GM19238 (cell line): Measurements from ENCODE around the gene SNX9.
"Not testable (repeated sequence)": the region's sequence is repeated elsewhere in the genome, so short reads cannot be mapped to it uniquely, and the experiment has no call there.

Experiments used
- DNase-seq: peaks from one replicate; pipeline ENCODE4 v3.0.0; 2011; ENCODE audit warnings: low spot score; ENCODE audit not compliant: insufficient read length

Gene SNX9

DNA sequence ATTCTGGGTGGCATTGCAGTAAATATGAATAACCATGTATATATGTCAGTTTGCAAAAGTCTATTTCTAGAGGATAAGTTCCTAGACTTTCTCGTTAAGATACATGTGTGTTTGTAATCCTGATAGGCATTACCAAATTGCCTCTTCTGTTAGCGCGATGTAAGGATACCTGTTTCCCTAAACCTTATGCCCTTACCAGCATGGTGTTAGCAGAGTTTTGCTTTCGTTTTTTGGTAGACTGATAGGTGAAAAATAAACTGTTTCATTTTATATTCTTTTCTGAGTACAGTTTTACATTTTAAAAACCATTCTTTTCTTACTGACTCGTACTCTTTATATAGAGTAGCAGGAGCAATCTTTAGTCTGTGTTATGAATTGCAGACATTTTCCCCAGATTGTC lies 32.3 kb downstream of the SNX9 start:
- DNase-seq: no peak

DNA sequence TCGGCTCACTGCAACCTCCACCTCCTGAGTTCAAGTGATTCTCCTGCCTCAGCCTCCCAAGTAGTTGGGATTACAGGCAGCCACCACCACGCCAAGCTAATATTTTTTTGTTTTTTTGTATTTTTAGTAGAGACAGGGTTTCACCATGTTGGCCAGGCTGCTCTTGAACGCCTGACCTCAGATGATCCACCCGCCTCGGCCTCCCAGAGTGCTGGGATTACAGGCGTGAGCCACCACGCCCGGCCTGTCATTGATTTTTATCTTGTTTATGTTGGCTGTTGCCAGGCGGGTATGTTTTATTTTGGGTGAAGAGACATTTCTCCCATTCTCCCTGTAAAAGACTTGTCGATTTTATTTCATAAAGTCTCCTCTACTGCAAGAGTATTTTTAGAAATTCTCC lies 32.8 kb downstream of the SNX9 start:
- DNase-seq: not testable (repeated sequence)

DNA sequence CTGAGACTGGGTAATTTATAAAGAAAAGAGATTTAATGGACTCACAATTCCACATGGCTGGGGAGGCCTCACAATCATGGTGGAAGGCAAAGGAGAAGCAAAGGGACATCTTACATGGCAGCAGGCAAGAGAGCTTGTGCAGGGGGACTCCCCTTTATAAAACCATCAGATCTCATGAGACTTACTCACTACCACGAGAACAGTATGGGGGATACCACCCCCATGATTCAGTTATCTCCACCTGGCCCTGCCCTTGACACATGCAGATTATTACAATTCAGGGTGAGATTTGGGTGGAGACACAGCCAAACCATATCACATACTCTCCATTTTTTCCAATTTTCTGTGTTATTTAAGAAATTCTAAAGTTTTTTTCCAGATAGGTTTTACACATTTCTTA lies 35.6 kb downstream of the SNX9 start:
- DNase-seq: not testable (repeated sequence)

DNA sequence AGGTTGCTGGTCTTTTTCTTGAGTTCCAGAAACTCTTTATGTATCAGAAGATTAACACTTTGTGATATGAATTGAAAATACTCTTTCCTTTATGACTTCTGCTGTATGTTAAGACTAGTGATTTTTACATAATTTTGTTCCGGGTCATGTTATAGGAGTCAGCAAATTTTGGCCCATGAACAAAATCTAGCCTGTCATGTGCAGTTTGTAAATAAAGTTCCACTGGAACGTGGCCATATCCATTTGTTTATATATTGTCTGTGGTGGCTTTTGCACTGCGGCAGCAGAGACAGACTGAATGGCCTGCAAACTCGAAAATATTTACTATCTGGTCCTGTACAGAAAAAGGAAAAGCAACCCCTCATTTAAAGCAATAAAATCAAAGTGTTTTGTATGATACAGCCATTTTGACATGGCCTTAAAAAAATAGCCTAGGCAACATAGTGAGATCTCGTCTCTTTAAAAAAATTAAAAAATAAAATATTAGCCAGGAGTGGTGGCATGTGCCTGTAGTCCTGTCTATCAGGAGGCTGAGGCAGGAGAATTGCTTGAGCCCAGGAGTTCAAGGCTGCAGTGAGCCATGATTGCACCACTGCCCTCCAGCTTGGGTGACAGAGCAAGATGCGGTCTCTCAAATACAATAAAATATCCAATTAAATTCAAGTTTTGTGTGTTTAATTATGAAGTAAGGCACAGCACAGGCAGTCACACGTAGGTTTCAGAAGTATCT lies 36.9 kb downstream of the SNX9 start:
- no peak for DNase-seq

DNA sequence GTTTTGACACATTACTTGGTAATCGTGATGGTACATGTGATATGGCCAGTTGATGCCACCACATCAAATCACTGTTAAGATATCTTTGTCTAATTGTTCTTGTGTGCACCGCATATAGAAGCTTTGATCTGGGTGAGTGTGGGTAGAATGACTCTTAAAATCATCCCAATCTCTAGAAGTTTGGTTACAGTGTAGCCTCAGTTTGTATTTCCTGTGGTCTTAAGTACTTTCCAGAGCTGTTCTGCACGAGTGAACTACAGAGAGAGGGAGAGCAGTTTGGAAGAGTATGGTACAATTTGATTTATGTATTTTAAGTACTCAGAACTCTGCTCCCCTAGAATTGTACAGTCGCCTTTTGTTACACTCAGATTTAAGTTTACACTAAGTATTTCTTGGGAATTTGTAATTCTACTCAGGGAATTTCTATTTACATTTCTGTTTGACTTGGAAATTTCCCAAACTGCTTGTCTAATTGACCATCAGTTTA lies 37.5 kb downstream of the SNX9 start:
- no peak for DNase-seq

DNA sequence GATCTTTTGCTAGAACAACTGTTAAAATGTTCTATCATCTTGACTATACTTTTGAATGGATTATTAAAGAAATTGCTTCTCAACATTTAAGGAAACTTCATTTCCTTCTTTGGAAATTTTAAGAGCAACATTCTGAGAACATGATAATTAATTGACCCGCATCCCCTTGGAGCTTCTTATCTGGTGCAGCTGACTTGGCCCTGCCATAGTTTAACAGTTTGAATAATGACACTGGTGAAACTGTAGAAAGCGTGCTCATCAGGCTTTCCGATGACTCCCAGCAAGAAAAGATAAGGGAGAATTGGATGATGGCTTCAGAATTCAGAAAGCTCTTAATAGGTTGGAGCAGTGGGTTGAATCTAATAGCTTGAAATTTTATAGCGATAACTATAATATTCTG lies 38.1 kb downstream of the SNX9 start:
- DNase-seq: no peak

DNA sequence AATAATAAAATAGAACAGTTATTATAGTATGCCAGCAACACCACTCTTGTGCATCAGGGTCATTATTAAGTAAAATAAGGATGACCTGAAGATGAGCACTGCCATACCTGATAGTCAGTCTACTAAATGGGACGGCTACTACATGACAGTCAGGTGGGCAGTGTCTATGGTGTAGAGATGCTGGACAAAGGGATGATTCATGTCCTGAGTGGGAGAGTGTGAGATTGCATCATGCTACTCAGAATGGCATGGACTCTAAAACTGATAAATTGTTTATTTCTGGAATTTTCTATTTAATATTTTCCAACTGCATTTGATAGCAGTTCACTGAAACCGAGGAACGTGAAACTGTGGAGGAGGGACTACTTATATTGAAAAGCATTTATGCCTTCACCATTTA lies 38.8 kb downstream of the SNX9 start:
- DNase-seq: no peak

DNA sequence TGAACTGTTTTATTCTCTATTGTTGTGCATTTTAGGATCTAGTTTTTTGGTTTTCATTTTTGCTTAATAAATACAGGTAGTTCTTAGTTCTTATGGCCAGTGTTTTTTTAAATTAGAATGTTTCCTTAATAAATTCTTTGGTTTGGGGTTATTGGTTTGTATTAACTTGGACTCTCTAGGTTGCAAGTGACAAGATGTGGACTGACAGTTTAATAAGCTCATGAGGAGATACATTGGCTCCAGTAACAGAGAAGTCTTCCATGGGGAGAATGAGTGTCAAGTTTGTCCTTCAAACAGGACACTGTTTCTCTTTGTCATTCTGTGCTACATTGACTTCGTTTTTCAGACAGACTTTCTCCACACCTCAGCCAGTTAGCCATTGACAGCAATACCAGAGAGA lies 39.7 kb downstream of the SNX9 start:
- DNase-seq: no peak

DNA sequence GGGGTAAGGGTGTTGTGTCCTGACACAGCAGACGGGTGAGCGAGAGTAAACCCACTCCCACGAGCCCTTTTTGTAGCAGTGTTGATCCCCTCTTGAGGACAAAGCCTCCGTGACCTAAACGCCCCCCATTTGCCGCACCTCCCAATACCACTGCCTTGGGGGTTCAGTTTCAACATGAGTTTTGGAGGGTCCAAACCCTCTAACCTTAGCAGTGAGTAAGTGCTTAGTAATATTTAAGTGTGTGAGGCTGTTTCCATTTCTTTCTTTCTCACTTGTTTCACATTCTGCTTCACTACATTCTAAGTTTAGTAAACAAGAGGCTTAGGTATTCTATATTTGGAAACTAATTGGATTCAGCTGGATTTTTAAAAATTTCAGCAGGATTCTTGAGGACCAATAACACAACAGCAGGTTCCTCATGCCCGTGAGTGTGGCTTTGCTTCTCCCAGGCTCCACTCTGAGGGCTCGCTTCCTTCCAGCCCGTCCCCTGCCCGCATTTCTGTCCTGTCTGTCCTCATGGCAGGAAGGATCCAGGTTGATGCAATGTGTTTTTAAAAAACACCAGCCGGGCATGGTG lies 41.2 kb downstream of the SNX9 start:
- DNase-seq: no peak

DNA sequence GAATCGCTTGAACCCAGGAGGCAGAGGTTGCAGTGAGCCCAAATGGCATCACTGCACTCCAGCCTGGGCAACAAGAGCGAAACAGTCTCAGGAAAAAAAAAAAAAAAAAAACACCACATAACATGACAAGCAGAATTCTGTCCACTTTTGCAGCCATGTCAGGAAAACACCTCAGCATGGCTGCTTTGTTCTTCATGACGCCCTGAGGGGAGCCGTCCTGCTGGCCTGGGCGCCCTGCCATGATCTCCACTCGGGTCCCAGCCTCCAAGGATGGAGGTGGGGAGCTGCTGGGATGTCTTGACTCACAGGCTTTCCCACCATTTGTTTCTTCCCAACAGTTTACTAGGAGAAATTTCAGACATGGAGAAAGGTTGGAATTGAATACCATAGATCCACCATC lies 42.2 kb downstream of the SNX9 start:
- no peak for DNase-seq

DNA sequence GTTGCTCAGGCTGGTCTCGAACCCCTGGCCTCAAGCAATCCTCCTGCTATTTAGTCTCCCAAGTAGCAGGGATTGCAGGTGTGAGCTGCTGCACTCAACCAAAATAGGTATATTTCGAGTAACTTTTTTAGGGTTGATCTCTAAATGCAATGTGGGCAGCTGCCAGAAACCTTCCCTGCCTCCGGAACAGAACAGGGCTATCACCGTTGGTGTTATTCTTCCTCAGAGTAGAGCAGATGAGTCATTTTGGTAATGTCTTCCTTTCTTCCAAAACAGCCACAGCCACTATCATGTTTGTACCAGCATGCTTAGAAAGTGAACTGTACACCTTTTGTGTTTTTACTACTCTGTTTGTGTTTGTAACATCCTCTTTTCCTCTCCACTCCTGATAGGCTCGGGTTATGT lies 44.1 kb downstream of the SNX9 start:
- DNase-seq: no peak

DNA sequence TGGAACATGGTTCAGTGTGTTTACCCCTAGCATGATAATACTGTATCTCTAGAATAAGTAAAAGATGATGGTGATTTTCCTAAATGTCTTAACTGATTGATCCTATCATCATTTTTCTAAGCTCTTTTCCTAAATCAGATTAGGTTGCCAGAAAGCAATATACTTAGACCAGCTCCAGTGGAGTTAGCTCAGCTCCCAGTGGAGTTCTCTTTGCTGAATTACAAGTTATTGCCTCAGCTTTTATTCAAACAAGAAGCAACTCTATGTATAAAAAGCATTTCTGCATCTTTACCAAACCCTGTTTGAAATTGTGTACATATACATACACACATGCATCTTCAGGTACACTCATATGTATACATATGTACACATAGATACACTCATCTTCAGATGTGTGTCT lies 44.9 kb downstream of the SNX9 start:
- DNase-seq: no peak

DNA sequence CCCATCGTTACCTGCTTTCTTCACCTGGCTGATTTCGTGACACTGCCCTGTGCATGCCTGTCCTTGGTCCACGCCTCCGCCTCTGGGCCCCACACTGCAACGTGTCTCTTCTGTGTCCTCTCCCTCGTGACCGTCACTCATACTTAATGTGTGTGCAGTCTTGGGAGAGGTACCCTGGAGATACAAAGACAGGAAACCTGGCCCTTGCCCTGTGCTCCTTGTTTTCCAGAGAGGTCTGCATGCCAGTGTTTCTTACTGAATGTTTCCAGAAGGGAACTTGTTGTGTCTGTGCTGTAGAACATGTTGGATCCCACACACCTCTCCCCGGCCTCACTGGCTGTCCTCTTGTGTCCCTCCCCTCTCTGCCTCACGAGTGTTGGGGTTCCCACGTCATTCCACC lies 45.8 kb downstream of the SNX9 start:
- no peak for DNase-seq

DNA sequence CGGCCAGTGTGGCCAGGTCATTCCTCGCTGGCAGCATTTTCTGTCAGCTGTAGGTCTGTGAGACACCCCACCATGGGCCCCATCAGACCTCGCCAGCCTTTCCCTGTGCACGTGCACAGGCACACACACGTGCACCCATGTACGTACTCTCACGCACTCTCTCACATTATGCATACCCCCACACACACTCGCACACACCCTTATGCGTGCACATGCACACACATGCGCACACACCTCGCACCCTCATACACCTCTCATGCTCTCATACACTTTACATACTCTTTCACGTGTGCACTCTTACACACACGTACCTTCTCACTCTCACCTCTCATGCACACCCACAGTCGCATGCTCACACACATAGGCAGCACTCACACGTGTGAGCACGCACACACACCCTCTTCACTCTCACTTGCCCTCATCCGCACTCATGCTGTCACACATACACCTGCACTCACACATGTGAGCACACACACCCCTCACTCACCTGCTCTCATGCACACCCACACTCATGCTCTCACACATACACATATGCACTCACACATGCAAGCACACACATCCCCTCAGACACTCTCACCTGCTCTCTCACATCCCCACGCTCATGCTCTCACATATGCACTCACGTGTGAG lies 46.7 kb downstream of the SNX9 start:
- DNase-seq: no peak

DNA sequence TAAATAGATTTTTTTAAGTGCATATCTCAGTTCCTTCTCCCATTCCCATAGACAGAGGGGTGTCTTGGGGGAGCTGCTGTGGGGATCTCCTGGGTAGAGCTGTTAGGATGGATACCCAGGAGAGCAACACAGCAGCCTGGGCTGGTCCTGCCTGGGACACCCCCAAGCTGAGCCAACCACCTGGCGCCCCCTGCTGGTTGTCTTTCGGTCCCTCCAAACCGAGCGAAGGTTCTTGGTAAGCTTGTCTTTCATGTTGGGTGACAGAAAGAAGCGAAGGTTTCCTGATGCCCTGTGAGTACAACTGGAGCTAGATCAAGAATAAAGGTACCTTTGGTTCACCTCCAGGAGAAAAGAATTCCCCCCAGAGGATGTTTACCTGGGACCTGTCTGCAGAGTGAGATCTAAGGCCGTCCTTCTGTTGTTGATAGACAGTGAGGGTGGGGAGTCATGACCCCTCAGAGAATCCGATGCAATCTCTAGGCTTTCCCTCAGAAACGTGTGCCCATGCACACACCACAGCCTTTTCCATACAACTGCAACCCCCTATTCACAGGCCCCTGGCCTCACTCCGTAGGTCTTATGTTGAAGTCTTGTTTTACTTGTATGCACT lies 50.8 kb downstream of the SNX9 start:
- DNase-seq: peak; percentile 31

DNA sequence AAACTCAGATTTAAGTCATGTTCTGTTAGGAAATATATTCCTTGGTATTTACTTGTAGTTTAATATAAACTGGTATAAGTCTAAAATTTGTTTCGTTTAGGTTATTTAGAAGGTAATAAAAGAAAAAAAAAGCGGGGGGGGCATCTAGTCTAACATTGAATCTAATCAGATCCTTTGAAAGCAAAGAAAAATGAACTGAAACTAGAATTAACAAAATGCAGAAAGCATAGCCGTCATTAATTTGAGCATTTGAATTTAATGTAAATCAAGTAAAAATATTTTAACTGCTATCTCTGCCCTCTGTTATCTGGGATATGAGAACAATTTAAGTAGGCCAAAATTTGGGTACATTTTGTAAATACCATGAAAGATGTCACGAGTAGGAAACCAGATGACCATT lies 54.1 kb downstream of the SNX9 start:
- no peak for DNase-seq

DNA sequence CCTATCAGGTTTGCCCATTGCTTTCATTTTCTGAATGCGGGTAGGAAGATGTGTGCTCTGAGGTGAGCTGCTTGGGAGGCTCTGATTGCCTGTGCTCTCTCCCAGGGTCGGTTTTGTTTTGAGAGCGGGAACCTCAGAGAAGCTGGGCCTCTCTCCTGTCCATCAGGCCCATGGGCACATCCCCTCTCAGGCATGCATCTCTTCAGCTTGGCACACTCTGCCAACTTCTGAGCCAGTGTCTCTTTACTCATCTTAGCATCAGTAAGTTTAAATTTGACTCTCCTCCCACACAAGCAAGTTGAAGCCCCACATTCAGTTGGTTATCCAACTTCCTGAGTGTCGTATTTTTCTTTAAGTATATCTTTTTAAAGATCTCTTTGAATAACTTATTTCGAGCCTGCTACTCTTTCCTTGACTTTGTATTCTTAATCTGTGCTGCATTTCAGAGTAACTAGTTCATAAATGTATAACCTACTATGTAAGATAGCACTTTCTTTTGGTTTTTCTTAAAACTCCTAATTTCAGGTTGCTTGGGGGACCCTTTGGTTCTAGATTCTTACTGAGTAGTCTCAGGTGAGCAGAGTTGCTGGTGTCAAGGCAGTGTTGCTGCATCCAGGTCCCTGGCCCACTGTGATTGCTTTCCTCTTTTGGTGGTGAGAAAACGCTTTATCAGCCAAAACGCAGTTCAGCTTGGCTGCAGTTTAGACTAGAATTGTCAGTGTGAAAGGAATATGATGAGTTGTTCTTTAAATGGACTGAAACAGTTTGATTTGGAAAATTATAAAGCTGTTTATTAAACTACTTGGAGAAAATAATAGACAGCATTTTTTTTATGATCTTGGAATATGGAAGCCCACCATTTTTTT lies 54.8 kb downstream of the SNX9 start:
- DNase-seq: no peak

DNA sequence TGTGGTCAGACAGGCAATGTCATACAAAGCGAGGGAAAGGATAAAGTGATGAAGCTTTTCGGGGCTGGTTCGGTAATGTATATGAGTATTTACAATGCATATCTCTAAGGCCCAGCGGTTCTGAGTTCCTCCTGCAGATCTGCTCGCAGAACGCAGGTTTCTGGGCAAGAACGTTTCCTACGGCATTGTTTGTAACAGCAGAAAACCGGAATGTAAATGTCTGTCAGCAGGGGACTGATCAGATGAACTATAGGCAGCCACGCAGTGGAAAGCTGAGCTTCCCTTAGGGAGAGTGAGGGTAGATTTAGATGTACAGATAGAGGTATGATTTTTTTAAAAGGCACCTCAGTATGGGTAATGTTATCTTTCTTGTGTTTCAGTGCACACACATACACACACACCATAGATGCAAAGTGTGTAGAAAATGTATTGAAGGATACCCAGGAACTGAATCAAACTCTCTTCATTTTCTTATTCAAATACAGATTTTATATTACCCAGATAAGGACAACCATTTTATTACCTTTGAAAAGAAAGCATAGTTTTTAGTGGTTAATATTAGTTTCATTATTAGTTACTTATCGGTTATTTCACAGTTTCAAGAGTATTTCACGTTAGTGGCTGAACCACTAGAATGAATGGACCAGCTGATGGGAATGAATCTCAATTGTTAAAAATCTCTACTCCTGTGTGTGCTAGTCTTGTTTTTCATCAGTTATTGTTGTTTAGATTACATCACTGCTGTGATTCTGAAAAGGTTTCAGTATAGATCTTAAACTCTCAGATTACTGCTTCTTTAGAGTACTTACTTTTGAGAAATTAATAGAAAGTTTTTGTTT lies 56.2 kb downstream of the SNX9 start:
- DNase-seq: peak; percentile 4

DNA sequence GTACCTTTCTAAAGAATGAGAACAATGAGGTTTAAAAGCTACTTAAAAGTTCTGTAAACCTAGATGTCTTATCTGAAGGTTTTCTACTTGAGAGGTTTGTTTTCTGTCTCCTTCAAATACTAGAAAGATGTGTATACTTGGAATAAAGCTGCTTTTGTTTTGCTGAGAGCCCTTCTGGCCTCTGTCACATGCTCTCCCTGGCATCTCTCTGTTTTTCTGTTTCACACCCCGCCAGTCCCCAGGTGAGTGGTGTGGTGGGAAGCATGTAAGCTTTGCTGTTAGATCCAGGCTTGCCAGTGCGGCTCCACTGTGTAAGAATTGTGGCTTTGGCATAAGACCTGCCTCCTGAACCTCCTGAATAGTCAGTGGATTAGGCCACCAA lies 56.8 kb downstream of the SNX9 start:
- no peak for DNase-seq

DNA sequence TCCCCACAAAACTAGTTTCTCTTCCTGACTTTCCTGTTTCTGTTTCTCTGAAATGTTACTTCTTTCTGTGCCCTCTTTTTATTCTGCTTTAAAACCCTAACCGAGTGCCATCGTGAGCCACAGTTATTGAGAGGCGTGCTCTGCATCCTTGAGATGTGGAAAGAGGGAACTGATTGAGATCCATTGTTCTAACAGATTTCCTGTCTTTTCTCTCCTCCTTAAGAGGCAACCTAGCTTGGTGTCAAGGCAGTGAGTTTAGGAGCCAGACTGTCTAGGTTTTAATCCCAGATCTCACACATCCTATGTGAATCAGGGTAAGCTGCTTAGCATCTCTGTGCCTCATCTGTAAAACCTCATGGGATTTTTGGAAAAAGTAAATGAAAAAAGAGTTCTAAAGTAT lies 57.5 kb downstream of the SNX9 start:
- no peak for DNase-seq

DNA sequence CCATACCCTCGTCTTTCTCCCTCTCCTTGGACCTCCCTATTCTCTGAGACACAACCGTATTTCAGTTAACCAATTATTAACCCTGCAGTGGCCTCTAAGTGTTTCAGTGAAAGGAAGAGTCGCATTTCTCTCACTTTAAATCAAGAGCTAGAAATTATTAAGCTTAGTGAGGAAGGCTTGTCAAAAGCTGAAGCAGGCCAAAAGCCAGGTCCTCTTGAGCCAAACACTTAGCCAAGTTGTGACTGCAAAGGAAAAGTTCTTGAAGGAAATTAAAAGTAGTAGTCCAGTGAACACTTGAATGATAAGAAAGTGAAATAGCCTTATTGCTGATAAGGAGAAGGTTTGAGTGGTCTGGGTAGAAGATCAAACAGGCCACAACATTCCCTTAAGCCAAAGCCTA lies 58.3 kb downstream of the SNX9 start:
- no peak for DNase-seq
